Cardiac fibroblast (primary cell): ENCODE data around the gene NFE2L3.
A peak's percentile ranks its signal among the peaks of the same experiment; 100 is the strongest.

Experiments
- DNase-seq, 2 donors: peaks; one replicate each; pipeline versions ENCODE4 v3.0.0 to v3.0.0-alpha.2; 2010; ENCODE audit warnings: low read depth in 2 of 2
- H3K4me3 ChIP-seq, 2 donors: replicated peaks in 1 of 2; 1 replicate in 1 of 2; 2 replicates in 1 of 2; pipeline ENCODE4 v1.5.1; 2011; ENCODE audit warnings: low read depth in 2 of 2, low read length in 2 of 2, mild to moderate bottlenecking in 2 of 2, moderate library complexity in 1 of 2
- TF ChIP-seq, protein P1 (sequence below): IDR thresholded peaks from one replicate; pipeline ENCODE4 v1.5.1; 2011; ENCODE audit warnings: low read depth, mild to moderate bottlenecking, low read length, inconsistent platforms

The NFE2L3 gene

DNA sequence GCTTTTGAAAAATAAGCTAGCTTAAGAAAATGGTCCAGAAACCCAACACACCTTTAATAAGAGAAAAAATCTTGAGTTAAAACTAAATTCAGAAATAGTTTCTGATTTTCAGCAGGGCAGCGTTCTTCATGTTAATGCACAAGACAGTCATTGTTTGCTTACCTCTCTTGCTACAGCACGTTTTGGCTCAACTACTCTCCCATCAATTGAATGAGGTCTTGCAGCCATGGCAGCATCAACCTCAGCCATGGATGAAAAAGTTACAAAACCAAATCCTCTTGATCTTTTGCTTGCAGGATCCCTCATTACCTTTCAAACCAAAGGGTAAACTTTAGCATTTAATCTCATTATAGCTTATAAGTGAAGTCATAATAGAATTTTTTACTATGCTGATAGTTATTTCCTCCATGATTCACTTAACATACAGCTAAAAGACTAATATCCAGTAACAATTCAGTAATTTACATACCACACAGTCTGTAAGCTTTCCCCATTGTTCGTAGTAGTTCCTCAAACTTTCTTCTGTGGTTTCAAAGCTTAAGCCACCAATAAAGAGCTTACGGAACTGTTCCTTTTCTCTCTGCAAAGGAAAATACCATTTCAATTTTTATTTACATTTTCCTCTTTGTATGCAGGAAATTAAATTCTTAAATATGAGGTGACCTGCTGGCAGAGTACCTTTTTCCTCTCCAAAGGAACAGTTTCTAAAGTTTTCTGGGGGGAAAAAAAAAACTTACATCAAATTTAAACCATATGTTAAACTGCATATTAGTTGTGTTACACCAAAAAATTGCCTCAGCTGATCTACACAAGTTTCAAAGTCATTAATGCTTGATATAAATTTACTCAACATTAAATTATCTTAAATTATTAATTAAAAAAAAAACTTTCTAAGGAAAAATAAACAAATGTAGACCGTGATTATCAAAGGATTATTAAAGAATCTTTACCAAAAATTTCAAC lies 45.4 kb downstream of the NFE2L3 start:
- TF ChIP-seq, protein P1, sequence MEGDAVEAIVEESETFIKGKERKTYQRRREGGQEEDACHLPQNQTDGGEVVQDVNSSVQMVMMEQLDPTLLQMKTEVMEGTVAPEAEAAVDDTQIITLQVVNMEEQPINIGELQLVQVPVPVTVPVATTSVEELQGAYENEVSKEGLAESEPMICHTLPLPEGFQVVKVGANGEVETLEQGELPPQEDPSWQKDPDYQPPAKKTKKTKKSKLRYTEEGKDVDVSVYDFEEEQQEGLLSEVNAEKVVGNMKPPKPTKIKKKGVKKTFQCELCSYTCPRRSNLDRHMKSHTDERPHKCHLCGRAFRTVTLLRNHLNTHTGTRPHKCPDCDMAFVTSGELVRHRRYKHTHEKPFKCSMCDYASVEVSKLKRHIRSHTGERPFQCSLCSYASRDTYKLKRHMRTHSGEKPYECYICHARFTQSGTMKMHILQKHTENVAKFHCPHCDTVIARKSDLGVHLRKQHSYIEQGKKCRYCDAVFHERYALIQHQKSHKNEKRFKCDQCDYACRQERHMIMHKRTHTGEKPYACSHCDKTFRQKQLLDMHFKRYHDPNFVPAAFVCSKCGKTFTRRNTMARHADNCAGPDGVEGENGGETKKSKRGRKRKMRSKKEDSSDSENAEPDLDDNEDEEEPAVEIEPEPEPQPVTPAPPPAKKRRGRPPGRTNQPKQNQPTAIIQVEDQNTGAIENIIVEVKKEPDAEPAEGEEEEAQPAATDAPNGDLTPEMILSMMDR = no peak
- peak in 1 of 2 donors; percentile 40 for DNase-seq
- H3K4me3 ChIP-seq = peak overlapping the region; percentile 98 to 99

DNA sequence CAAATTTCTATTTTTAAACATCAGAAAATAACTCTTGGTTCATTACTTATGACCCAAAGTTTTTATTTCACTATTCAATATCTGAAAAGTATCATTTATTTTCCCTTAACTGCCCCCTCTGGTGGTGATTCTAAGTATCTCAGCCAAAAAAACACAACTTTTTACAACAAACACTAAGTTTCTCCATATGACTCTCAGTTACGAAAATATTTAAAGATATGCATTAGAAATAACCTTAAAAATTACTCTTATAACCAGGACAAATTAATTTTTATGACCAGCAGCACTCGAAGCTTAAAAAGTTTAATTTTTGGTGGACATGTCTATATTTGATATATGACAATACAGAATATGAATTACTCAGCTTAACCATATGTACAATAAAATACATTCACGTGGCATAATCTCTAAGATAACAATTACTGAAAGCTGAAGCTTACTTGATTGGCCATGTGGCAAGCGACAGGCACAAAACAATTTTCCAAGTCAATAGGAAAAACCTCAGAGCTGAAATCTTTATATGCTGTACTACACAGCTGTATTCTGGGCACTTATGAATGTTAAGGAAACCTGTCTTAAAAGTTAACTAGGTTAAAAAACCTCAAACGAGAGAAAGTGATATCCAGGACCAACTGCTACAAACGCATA lies 46.3 kb downstream of the NFE2L3 start:
- peak; percentile 46 to 61 for DNase-seq
- TF ChIP-seq, protein P1 = peak; percentile 62
- H3K4me3 ChIP-seq = peak overlapping the region; percentile 98 to 99

DNA sequence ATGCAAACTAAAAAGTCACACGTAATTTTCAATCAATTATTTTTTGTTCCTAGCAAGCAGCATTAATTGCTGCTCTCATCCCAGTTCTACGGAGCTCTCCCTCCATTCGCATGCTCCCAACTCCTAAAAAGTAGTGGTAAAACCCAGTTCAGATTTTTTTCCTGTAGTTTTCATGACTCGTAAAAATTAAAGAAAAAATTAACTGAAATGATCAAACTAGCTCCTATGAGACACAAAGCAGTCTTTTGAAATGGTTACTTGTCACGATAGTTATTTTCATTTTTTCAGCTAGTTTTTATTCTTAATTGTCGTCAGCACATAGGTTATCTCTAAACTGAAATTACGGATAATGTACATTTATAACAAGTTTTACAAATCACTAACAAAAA lies 46.8 kb downstream of the NFE2L3 start:
- H3K4me3 ChIP-seq = peak overlapping the region; percentile 98 to 99
- TF ChIP-seq, protein P1 = no peak
- DNase-seq = no peak

DNA sequence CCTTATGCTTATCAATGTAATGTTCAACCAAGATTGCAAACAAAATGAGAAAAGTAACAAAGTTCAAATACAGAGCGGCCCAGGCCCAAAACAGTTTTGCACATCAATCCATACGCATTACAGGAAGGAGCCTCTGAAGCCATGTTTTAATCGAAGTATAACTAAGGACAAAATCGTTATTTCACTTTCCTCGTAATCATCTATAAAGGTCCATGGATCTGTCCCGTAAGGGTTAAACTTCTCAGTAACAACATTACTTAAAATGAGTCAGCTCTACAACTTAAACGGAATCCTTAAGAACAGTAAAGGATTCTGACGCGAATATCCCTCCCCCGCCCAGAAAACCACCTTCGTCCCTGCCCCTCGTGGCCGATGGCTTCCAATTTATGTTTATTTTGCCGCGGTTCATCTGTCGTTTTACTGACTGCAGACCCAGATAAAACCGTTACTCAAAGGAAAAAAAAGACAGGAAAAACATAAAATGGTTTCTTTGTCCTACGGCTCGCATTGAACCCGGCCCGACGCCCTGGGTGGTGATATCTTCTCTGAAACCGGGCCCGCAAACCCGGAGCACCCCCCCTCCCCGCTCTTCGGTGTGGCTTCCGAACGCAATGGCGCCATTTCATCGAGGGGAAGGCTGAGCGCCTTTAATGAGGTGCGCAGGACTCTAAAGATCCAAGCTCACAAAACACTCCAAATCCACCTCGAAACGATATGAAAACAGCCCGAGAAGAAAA lies 47.5 kb downstream of the NFE2L3 start:
- peak; percentile 50 to 52 for DNase-seq
- H3K4me3 ChIP-seq = peak overlapping the region; percentile 98 to 99
- TF ChIP-seq, protein P1 = no peak

DNA sequence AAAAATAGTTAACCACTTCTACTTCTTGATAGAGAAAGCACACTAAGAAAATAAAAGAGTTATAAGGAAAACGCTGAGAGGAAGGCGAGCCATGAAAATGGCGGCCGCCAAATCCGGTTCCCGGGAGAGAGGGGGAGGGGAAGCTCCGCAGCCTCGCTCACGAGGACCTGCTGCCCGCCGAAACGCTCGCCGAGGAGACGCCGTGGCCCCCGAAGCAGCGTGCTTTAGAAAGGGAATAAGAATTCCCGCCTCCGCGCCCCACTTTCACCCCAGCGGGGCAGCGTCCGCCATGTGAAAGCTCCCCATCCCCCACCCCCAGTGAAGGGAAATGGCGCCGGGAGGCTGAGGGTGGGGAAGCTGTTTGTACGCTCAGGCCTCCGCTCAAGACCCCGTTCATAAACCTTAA lies 48.0 kb downstream of the NFE2L3 start:
- TF ChIP-seq, protein P1 = no peak
- peak; percentile 53 to 54 for DNase-seq
- H3K4me3 ChIP-seq = peak overlapping the region; percentile 98 to 99

DNA sequence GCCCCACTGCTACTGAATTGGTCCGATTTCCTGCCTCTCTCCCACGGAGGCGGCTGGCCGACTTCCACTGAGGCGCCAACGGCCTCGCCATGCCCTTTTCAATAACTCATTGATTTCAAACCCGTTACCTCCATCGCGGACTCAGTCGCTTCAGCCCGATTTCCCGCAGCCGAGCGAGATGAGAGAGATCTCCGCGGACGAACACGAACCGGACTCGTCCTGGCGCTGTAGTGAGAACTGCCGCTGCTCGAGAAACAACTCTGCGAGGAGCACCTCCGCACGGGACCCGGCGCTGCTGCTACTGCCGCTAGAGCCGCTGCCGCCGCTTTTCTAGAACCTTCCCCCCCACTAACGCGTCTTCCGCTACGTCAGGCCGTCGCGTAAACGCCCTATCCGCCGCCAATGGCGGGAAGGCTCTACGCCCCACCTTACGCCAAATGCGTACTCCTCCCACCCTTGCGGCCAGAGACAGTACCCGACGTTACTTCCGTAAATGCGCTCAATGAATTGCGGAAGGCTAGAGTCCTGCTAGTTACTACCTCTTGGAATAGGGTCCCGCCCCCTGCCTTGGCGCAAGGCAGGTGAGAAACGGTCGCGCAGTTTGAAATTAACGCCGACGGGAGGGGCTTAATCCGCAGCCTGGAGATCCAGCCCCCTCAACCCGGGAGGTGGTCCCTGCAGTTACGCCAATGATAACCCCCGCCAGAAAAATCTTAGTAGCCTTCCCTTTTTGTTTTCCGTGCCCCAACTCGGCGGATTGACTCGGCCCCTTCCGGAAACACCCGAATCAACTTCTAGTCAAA lies 48.6 kb downstream of the NFE2L3 start, which contains the start of gene HNRNPA2B1:
TSS of gene HNRNPA2B1 (minus strand) at position 303 of the 803 bp plus-strand sequence. CDS start at position 134, 169 bp downstream.
- peak within 1 kb of the TSS; percentile 98 to 99 for H3K4me3 ChIP-seq
- TF ChIP-seq, protein P1 = no peak
- DNase-seq = peak; percentile 98 to 99
